K562 (cell line): ENCODE measurements around the gene CLDN5. TPM values are rescaled to one million over a fixed set of nuclear protein-coding genes. Genes with fewer than 3 reads are reported as not detected.

Experiments
- ATF6 ChIP-seq: sonication (generic); formaldehyde crosslinking; IDR thresholded peaks from 2 replicates; pipeline ENCODE4 v1.4.0; 2020; ENCODE audit warnings: mild to moderate bottlenecking, missing genetic modification reagents
- CREB1 ChIP-seq, 2 experiments: sonication (generic) in 1 of 2; formaldehyde crosslinking in 1 of 2; IDR thresholded peaks; 2 replicates each; pipeline versions ENCODE4 v1.6.1 to v1.8.0; 2012 to 2022; ENCODE audit warnings: inconsistent platforms in 1 of 2, mild to moderate bottlenecking in 1 of 2, missing genetic modification reagents in 1 of 2, moderate library complexity in 1 of 2
- ELK1 ChIP-seq: sonication (generic); formaldehyde crosslinking; IDR thresholded peaks from 2 replicates; pipeline ENCODE4 v1.8.1; 2022; ENCODE audit warnings: missing genetic modification reagents
- EWSR1 ChIP-seq: fragments of 450-650 bp; IDR thresholded peaks from 2 replicates; pipeline ENCODE4 v1.6.1; 2018; ENCODE audit warnings: borderline replicate concordance, mild to moderate bottlenecking, low read depth, moderate library complexity; ENCODE audit not compliant: partially characterized antibody
- HDAC6 ChIP-seq: IDR thresholded peaks from 2 replicates; pipeline ENCODE4 v1.6.1; 2012; ENCODE audit warnings: low read depth, mild to moderate bottlenecking, control low read depth, inconsistent platforms, low read length, moderate library complexity
- HES1 ChIP-seq: fragments of 450-650 bp; IDR thresholded peaks from 2 replicates; pipeline ENCODE4 v1.6.1; 2016; ENCODE audit warnings: low read depth, mild to moderate bottlenecking, moderate library complexity
- IRF9 ChIP-seq: fragments of 450-650 bp; IDR thresholded peaks from 2 replicates; pipeline ENCODE4 v1.6.1; 2016; ENCODE audit warnings: missing biosample characterization, missing genetic modification characterization
- KLF16 ChIP-seq: IDR thresholded peaks from 2 replicates; pipeline ENCODE4 v1.6.1; 2016; ENCODE audit warnings: antibody characterized with exemption
- MTF1 ChIP-seq: fragments of 250-450 bp; sonication (Bioruptor Pico); IDR thresholded peaks from 2 replicates; pipeline ENCODE4 v1.9.0; 2021; ENCODE audit warnings: moderate library complexity, mild to moderate bottlenecking, inconsistent platforms, borderline replicate concordance
- PHF8 ChIP-seq: fragments of 200-600 bp; sonication (generic); IDR thresholded peaks from 2 replicates; pipeline ENCODE4 v1.6.1; 2012; ENCODE audit warnings: mixed run types, mild to moderate bottlenecking, inconsistent platforms, low read length, moderate library complexity, borderline replicate concordance
- POLR2AphosphoS2 ChIP-seq: IDR thresholded peaks from 2 replicates; pipeline ENCODE4 v1.6.1; 2012; ENCODE audit warnings: low read length, improper control_type of control experiment
- POLR2G ChIP-seq: fragments of 200-400 bp; formaldehyde crosslinking; IDR thresholded peaks from 2 replicates; pipeline ENCODE4 v1.6.1; 2017; ENCODE audit warnings: low read depth, mild to moderate bottlenecking, antibody characterized with exemption, low read length, moderate library complexity
- PURB ChIP-seq: sonication (generic); formaldehyde crosslinking; IDR thresholded peaks from 2 replicates; pipeline ENCODE4 v1.9.0; 2021; ENCODE audit warnings: low read depth, mild to moderate bottlenecking, missing genetic modification reagents
- RAD21 ChIP-seq, 2 experiments: fragments of 250-450 bp in 1 of 2; fragments of 450-650 bp in 1 of 2; sonication (Bioruptor Pico) in 1 of 2; formaldehyde crosslinking in 1 of 2; IDR thresholded peaks in 1 of 2; conservative IDR thresholded peaks in 1 of 2; 2 replicates each; pipeline versions ENCODE4 v1.4.0 to v1.8.0; 2020 to 2022; ENCODE audit warnings: mild to moderate bottlenecking in 2 of 2, moderate library complexity in 1 of 2
- YY1 ChIP-seq, 3 experiments: IDR thresholded peaks; 2 replicates each; pipeline ENCODE4 v1.6.1; 2011; ENCODE audit warnings: low read length in 2 of 3, mild to moderate bottlenecking in 2 of 3, moderate library complexity in 2 of 3, borderline replicate concordance in 1 of 3, control low read depth in 1 of 3, low read depth in 1 of 3; ENCODE audit not compliant: insufficient read depth in 3 of 3, insufficient replicate concordance in 2 of 3, control insufficient read depth in 1 of 3, insufficient read length in 1 of 3; ENCODE audit errors: extremely low read depth in 1 of 3
- ZNF124 ChIP-seq: sonication (generic); formaldehyde crosslinking; IDR thresholded peaks from 2 replicates; pipeline ENCODE4 v1.8.1; 2022; ENCODE audit warnings: missing genetic modification reagents
- ZNF639 ChIP-seq, 2 experiments: fragments of 200-800 bp in 1 of 2; sonication (Bioruptor generic) in 1 of 2; sonication (generic) in 1 of 2; formaldehyde crosslinking in 1 of 2; IDR thresholded peaks in 1 of 2; conservative IDR thresholded peaks in 1 of 2; 2 replicates each; pipeline versions ENCODE4 v1.5.0 to v1.6.1; 2016 to 2020; ENCODE audit warnings: missing compliant biosample characterization in 1 of 2, missing genetic modification characterization in 1 of 2, missing genetic modification reagents in 1 of 2
- polyA plus RNA-seq, 8 experiments: library from polyadenylated mRNA; depleted of rRNA in 4 of 8; stranded (reverse) in 5 of 8; unstranded in 3 of 8; fragments of >200 nt; fragmentation: Nextera tagmentation in 2 of 8; fragmentation: Illumina TruSeq in 1 of 8; extraction: Ambion mirVana in 2 of 8; extraction: Trizol in 1 of 8; gene quantifications; 2 replicates each; pipeline versions ENCODE4 v1.2.1 to v1.2.3, GENCODE V29; 2011 to 2014; ENCODE audit warnings: inconsistent platforms in 1 of 8, missing spikeins in 1 of 8
- total RNA-seq, 7 experiments: library from RNA; depleted of rRNA in 6 of 7; stranded (reverse); fragments of >200 nt in 6 of 7; fragmentation: Illumina TruSeq in 2 of 7; extraction: Trizol in 2 of 7; gene quantifications; 2 replicates each; pipeline versions ENCODE4 v1.2.1 to v1.2.3, GENCODE V29; 2011 to 2021; ENCODE audit warnings: low replicate concordance in 1 of 7

CLDN5 gene
- total and polyA plus RNA-seq, 9 of the 15 experiments (the other 6 are each of a cell fraction or from before 2014, with no cell fraction given), result 0.20 TPM; not detected in 8

GRCh38 chr22:19523240-19524169 lies 705 bp downstream of the CLDN5 start (continued):
- no peak for TF ChIP-seq ATF6 (CRISPR knock-in tag)
- TF ChIP-seq YY1 (IDR thresholded peaks at IDR 0.05; ENCODE audit: borderline replicate concordance in 1 of 3, control insufficient read depth in 1 of 3, extremely low read depth in 1 of 3, insufficient read depth in 3 of 3, insufficient read length in 1 of 3, insufficient replicate concordance in 2 of 3, low read depth in 1 of 3, low read length in 2 of 3), result no peak
- 0 out of 2 replicates have a peak, but pooled peaks have one; percentile 21 for TF ChIP-seq ZNF124
- no peak for TF ChIP-seq ZNF639 (CRISPR knock-in tag; conservative IDR thresholded peaks at IDR 0.05 in 1 of 2, IDR thresholded peaks at IDR 0.05 in 1 of 2)
- 0 out of 2 replicates have a peak, but pooled peaks have one; percentile 81 for TF ChIP-seq PURB (CRISPR knock-in tag)
- peak; percentile 71 for TF ChIP-seq POLR2G
- TF ChIP-seq POLR2AphosphoS2, result peak; percentile 10; the same call in 1 of the 2 replicates
- no peak for TF ChIP-seq HES1
- no peak for TF ChIP-seq KLF16
- 0 out of 2 replicates have a peak, but pooled peaks have one; percentile 44 for TF ChIP-seq ELK1 (CRISPR knock-in tag)
- no peak for TF ChIP-seq CREB1 (IDR thresholded peaks at IDR 0.05)
- TF ChIP-seq CREB1 (CRISPR knock-in tag; IDR thresholded peaks at IDR 0.05), result peak; percentile 53; the same call in 1 of the 2 replicates
- no peak for TF ChIP-seq RAD21 (CRISPR knock-in tag; conservative IDR thresholded peaks at IDR 0.05 in 1 of 2, IDR thresholded peaks at IDR 0.05 in 1 of 2)
- peak; percentile 74; the same call in 1 of the 2 replicates for TF ChIP-seq HDAC6
- no peak for TF ChIP-seq MTF1
- no peak for TF ChIP-seq IRF9 (tag)
- TF ChIP-seq PHF8, result peak; percentile 19; the same call in 1 of the 2 replicates
- no peak for TF ChIP-seq EWSR1
